AG04450 (cell line): ENCODE results near the gene CNPY2. TPM values are rescaled to one million over a fixed set of nuclear protein-coding genes. Genes with fewer than 3 reads are reported as not detected.
"Not testable (repeated sequence)": the region's sequence is repeated elsewhere in the genome, so short reads cannot be mapped to it uniquely, and the experiment has no call there.

Experiments used
- CTCF ChIA-PET: fragments of 300-600, 350-600 bp; formaldehyde crosslinking; extraction: SDS; loops from one replicate; lab custom pipeline; 2022; ENCODE audit warnings: antibody characterized with exemption, inconsistent platforms; lab: Charles Lee
- POLR2A ChIA-PET: fragments of 350-600 bp; formaldehyde crosslinking; extraction: SDS; loops from one replicate; lab custom pipeline; 2021; ENCODE audit warnings: antibody characterized with exemption, inconsistent platforms; lab: Yijun Ruan, JAX
- DNase-seq: peaks from one replicate; pipeline ENCODE4 v3.0.0-alpha.2; 2011; ENCODE audit warnings: low read depth, low spot score
- H3K27ac ChIP-seq: one replicate; pipeline ENCODE4 v1.5.1; 2012; ENCODE audit warnings: low read depth, low read length, control low read depth
- H3K27me3 ChIP-seq: one replicate; pipeline ENCODE4 v1.6.0; 2012; ENCODE audit warnings: low read length; ENCODE audit not compliant: control insufficient read depth, insufficient read depth
- H3K4me3 ChIP-seq: 2 replicates; pipeline ENCODE4 v1.5.1; 2011; ENCODE audit warnings: mild to moderate bottlenecking, low read depth, low read length, control low read depth
- H3K9me3 ChIP-seq: 2 replicates; pipeline ENCODE4 v1.5.1; 2012; ENCODE audit warnings: low read length; ENCODE audit not compliant: control insufficient read depth, insufficient read depth
- polyA plus RNA-seq: library from polyadenylated mRNA; depleted of rRNA; stranded (reverse); fragments of >200 nt; gene quantifications from 2 replicates; pipeline ENCODE4 v1.2.3, GENCODE V29; 2011
- TF ChIP-seq, protein P1 (sequence below): IDR thresholded peaks from 2 replicates; pipeline ENCODE4 v1.5.1; 2011; ENCODE audit warnings: low read depth, low read length, control low read depth, inconsistent platforms

The CNPY2 gene
- polyA plus RNA-seq, 1 experiment, result 186 TPM

DNA sequence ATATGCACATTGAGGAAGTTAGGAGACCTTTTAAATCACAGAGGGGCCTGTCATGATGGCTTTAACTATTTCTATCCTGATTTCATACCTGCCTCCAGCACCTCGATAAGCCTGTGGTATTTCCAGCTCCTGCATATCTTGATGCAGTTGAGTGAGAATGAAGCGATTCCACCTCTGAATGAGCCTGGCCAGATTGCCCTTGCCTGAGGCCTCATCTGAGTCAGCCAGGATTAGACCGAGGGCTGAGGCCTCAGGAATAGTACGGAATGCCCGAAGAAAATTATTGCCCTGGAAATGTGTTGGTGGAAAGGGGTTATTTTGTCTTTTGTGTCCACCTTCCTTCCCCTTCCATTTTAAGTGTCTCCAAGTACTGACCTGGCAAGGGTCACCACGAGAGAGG is 8.4 kb upstream of the CNPY2 start:
- ChIA-PET CTCF (no interaction called here), POLR2A (interaction anchor here (0.9 to 2.2 kb wide), 2 partner anchors 8 to 125 kb away, joined by 3 to 6 read pairs; partner anchors contain the start of gene CNPY2)
- TF ChIP-seq, protein P1, sequence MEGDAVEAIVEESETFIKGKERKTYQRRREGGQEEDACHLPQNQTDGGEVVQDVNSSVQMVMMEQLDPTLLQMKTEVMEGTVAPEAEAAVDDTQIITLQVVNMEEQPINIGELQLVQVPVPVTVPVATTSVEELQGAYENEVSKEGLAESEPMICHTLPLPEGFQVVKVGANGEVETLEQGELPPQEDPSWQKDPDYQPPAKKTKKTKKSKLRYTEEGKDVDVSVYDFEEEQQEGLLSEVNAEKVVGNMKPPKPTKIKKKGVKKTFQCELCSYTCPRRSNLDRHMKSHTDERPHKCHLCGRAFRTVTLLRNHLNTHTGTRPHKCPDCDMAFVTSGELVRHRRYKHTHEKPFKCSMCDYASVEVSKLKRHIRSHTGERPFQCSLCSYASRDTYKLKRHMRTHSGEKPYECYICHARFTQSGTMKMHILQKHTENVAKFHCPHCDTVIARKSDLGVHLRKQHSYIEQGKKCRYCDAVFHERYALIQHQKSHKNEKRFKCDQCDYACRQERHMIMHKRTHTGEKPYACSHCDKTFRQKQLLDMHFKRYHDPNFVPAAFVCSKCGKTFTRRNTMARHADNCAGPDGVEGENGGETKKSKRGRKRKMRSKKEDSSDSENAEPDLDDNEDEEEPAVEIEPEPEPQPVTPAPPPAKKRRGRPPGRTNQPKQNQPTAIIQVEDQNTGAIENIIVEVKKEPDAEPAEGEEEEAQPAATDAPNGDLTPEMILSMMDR, result no peak
- no peak for DNase-seq
- H3K4me3 ChIP-seq, result no peak overlapping the region
- H3K27ac ChIP-seq, result no peak overlapping the region
- no peaks in the 10 kb centered on the region for H3K9me3 ChIP-seq
- no peaks in the 10 kb centered on the region for H3K27me3 ChIP-seq

DNA sequence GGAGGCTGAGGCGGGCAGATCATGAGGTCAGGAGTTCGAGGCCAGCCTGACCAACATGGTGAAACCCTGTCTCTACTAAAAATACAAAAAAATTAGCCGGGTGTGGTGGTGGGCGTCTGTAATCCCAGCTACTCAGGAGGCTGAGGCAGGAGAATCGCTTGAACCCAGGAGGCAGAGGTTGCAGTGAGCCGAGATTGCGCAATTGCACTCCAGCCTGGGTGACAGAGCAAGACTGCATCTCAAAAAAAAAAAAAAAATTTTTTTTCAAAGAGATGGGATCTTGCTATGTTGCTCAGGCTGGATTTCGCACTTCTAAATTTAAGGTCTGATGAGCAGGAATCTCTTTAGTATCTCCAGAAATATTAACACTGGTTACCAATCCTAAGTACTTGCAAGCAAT is 5.8 kb upstream of the CNPY2 start:
- H3K27ac ChIP-seq, H3K4me3 ChIP-seq, DNase-seq, H3K27me3 ChIP-seq, CTCF ChIA-PET, H3K9me3 ChIP-seq: not testable (repeated sequence)
- POLR2A ChIA-PET, result interaction anchor here (0.6 to 0.7 kb wide), 2 partner anchors 41 to 100 kb away, joined by 3 to 9 read pairs; no protein-coding TSS in a partner anchor

DNA sequence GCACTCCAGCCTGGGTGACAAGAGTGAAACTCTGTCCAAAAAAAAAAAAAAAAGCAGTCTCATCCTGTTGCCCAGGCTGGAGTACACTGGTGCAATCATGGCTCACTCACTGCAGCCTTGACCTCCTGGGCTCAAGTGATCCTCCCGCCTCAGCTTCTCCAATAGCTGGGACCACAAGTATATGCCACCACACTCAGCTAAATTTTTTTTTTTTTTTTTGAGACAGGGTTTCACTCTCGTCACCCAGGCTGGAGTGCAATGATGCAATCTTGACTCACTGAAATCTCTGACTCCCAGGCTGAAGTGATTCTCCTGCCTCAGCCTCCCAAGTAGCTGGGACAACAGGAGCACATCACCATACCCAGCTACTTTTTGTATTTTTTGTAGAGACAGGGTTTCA is 5.2 kb upstream of the CNPY2 start:
- DNase-seq, result no peak
- Histone ChIP-seq H3K4me3 (no peak overlapping the region), H3K27me3 (no peaks in the 10 kb centered on the region), H3K9me3 (no peaks in the 10 kb centered on the region; the same call in 1 of the 2 replicates), H3K27ac (no peak overlapping the region)
- CTCF ChIA-PET, result no interaction called here
- TF ChIP-seq, protein P1, result no peak
- POLR2A ChIA-PET, result interaction anchor here (0.6 kb wide), 1 partner anchor 41 kb away, joined by 9 read pairs; no protein-coding TSS in a partner anchor

DNA sequence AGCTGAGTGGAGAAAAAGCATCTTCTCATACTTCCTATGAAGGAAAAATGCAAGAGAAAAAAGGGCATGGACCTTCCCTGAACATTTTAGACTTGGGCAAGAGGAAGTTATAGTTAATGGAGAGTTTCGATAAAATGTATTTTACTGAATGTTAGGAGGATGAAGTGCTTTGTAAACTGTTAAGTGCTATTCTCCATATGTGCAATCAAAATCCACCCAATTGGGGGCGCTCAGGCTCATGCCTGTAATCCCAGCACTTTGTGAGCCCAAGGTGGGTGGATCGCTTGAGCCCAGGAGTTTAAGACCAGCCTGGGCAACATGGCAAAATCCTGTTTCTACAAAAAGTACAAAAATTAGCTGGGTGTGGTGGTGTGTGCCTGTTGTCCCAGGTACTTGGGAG is 1.9 kb upstream of the CNPY2 start:
- DNase-seq, result no peak
- no peak overlapping the region for H3K27ac ChIP-seq
- H3K4me3 ChIP-seq, result no peak overlapping the region
- POLR2A ChIA-PET, result interaction anchor here (2.8 kb wide), 1 partner anchor 16 kb away, joined by 13 read pairs; the partner anchor contains the start of gene PAN2
- TF ChIP-seq, protein P1, result no peak
- H3K27me3 ChIP-seq, result no peaks in the 10 kb centered on the region
- CTCF ChIA-PET, result interaction anchor here (1.2 kb wide), 1 partner anchor 146 kb away, joined by 4 read pairs; no protein-coding TSS in a partner anchor
- H3K9me3 ChIP-seq, result no peaks in the 10 kb centered on the region; the same call in 1 of the 2 replicates

DNA sequence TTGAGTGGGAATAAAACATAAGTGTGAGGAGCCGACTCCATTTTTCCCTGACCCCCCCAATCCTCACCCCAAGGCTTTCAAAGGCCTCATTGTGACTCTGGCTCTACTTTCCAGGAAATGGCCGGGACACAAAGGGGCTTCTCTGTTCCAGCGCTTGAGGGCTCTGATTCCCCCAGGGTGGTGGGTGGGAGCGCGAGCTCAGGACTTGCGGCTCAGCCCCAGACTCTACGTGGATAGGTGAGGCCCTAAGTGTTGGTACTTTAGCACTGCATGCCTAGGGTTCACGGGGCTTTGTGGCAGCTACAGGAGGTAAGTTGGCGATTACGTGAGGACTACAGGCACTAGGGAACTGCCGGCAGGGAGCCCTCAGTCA is 553 bp downstream of the CNPY2 start:
- ChIA-PET CTCF (interaction anchor here (0.5 to 3.1 kb wide), 6 partner anchors 43 to 442 kb away, joined by 3 to 16 read pairs (median 4); no protein-coding TSS in a partner anchor), POLR2A (interaction anchor here (0.7 to 2.8 kb wide), 16 partner anchors 10 to 149 kb away, joined by 3 to 21 read pairs (median 6); partner anchors contain the start of genes CS, IL23A, PAN2 and RNF41)
- DNase-seq, result no peak
- Histone ChIP-seq H3K9me3 (no peaks in the 10 kb centered on the region; the same call in 1 of the 2 replicates), H3K27ac (peak overlapping the region; percentile 68), H3K27me3 (no peaks in the 10 kb centered on the region), H3K4me3 (peak overlapping the region; percentile 96)
- TF ChIP-seq, protein P1, result no peak
